ENCODE results near the gene EPHA8. TPM values are rescaled to one million over a fixed set of nuclear protein-coding genes. Genes with fewer than 3 reads are reported as not detected.

EPHA8 gene
- total RNA-seq, 1 donor from 2014 or later: not detected

- DNase-seq (ENCODE audit: low read depth, low spot score): no peak
These were observed 26.8 kb upstream of the EPHA8 start for GRCh38 chr1:22536506-22536905.

- DNase-seq (ENCODE audit: low read depth, low spot score): no peak
These were observed 25.7 kb upstream of the EPHA8 start for GRCh38 chr1:22537441-22538139.

GRCh38 chr1:22539510-22540118 is 23.7 kb upstream of the EPHA8 start:
- DNase-seq (ENCODE audit: low read depth, low spot score): no peak

GRCh38 chr1:22540337-22540736 is 23.0 kb upstream of the EPHA8 start:
- DNase-seq (ENCODE audit: low read depth, low spot score): no peak

- no peak for DNase-seq (ENCODE audit: low read depth, low spot score)
These were observed 20.4 kb upstream of the EPHA8 start for GRCh38 chr1:22542886-22543285.

- no peak for DNase-seq (ENCODE audit: low read depth, low spot score)
These were observed 19.6 kb upstream of the EPHA8 start for GRCh38 chr1:22543679-22544078.

GRCh38 chr1:22544606-22545005 is 18.7 kb upstream of the EPHA8 start:
- DNase-seq (ENCODE audit: low read depth, low spot score): no peak

GRCh38 chr1:22545141-22545540 is 18.1 kb upstream of the EPHA8 start:
- no peak for DNase-seq (ENCODE audit: low read depth, low spot score)

GRCh38 chr1:22547186-22547817 is 16.0 kb upstream of the EPHA8 start:
- DNase-seq (ENCODE audit: low read depth, low spot score): no peak

GRCh38 chr1:22547818-22548462 is 15.3 kb upstream of the EPHA8 start:
- no peak for DNase-seq (ENCODE audit: low read depth, low spot score)

GRCh38 chr1:22550021-22550420 is 13.3 kb upstream of the EPHA8 start:
- DNase-seq (ENCODE audit: low read depth, low spot score): no peak

- no peak for DNase-seq (ENCODE audit: low read depth, low spot score)
These were observed 11.7 kb upstream of the EPHA8 start for GRCh38 chr1:22551591-22551990.

- DNase-seq (ENCODE audit: low read depth, low spot score): no peak
These were observed 11.3 kb upstream of the EPHA8 start for GRCh38 chr1:22552021-22552420.

- DNase-seq (ENCODE audit: low read depth, low spot score): no peak
These were observed 10.0 kb upstream of the EPHA8 start for GRCh38 chr1:22553104-22553880.

- DNase-seq (ENCODE audit: low read depth, low spot score): no peak
These were observed 9.2 kb upstream of the EPHA8 start for GRCh38 chr1:22553991-22554522.

- DNase-seq (ENCODE audit: low read depth, low spot score): no peak
These were observed 8.0 kb upstream of the EPHA8 start for GRCh38 chr1:22555371-22555656.

- DNase-seq (ENCODE audit: low read depth, low spot score): no peak
These were observed 6.7 kb upstream of the EPHA8 start for GRCh38 chr1:22556391-22557104.

- DNase-seq (ENCODE audit: low read depth, low spot score): no peak
These were observed 5.8 kb upstream of the EPHA8 start for GRCh38 chr1:22557341-22557950.

GRCh38 chr1:22563671-22564602 is 648 bp downstream of the EPHA8 start:
- no peak for DNase-seq (ENCODE audit: low read depth, low spot score)

Data from pulmonary artery endothelial cell (primary cell).